GM19324 (cell line): ENCODE measurements around the gene DNAH2.
A peak's percentile ranks its signal among the peaks of the same experiment; 100 is the strongest.

Source experiments
- ATAC-seq: cut with Tn5 transposase; IDR thresholded peaks from one replicate; pipeline ENCODE4 v1.9.1; 2021; ENCODE audit warnings: mild to moderate bottlenecking, moderate library complexity; ENCODE audit not compliant: unreplicated experiment, low FRiP score

DNAH2 gene

GRCh38 chr17:7848739-7849129 is 131.2 kb downstream of the DNAH2 start:
- ATAC-seq, result no peak

GRCh38 chr17:7849130-7849750 is 131.7 kb downstream of the DNAH2 start:
- ATAC-seq, result no peak

GRCh38 chr17:7849751-7850504 is 132.4 kb downstream of the DNAH2 start:
- ATAC-seq, result no peak

GRCh38 chr17:7850701-7851437 is 133.3 kb downstream of the DNAH2 start:
- no peak for ATAC-seq

- peak; percentile 80 for ATAC-seq
Observed at GRCh38 chr17:7851438-7852261, 134.1 kb downstream of the DNAH2 start.

- no peak for ATAC-seq
Observed at GRCh38 chr17:7852262-7852670, 134.7 kb downstream of the DNAH2 start.

- ATAC-seq, result no peak
Observed at GRCh38 chr17:7852919-7853690, 135.6 kb downstream of the DNAH2 start.

GRCh38 chr17:7853691-7854038 is 136.1 kb downstream of the DNAH2 start:
- ATAC-seq, result no peak

GRCh38 chr17:7854078-7854777 is 136.7 kb downstream of the DNAH2 start:
- ATAC-seq, result no peak

GRCh38 chr17:7854851-7855659 is 137.5 kb downstream of the DNAH2 start, which contains the start of gene TMEM88:
TSS of gene TMEM88 (plus strand) at chr17:7855066. CDS start at chr17:7855075, 9 bp downstream.
- no peak for ATAC-seq

- no peak for ATAC-seq
Observed at GRCh38 chr17:7855660-7856010, 138.1 kb downstream of the DNAH2 start.

GRCh38 chr17:7856011-7856810 is 138.7 kb downstream of the DNAH2 start:
- no peak for ATAC-seq

- ATAC-seq, result peak; percentile 79
Observed at GRCh38 chr17:7856811-7857712, 139.5 kb downstream of the DNAH2 start, which contains the start of gene NAA38. TSS of gene NAA38 (minus strand) at chr17:7857559. CDS start at chr17:7857463, 96 bp downstream.

GRCh38 chr17:7857713-7858521 is 140.4 kb downstream of the DNAH2 start, which contains the start of gene CYB5D1:
TSS of gene CYB5D1 (plus strand) at chr17:7858003. CDS start at chr17:7858135, 132 bp downstream.
- peak; percentile 40 for ATAC-seq

- no peak for ATAC-seq
Observed at GRCh38 chr17:7858522-7858810, 140.9 kb downstream of the DNAH2 start.

GRCh38 chr17:7859028-7859427 is 141.5 kb downstream of the DNAH2 start:
- no peak for ATAC-seq
